Measurements from ENCODE around the gene CHN2.

Gene CHN2

DNA sequence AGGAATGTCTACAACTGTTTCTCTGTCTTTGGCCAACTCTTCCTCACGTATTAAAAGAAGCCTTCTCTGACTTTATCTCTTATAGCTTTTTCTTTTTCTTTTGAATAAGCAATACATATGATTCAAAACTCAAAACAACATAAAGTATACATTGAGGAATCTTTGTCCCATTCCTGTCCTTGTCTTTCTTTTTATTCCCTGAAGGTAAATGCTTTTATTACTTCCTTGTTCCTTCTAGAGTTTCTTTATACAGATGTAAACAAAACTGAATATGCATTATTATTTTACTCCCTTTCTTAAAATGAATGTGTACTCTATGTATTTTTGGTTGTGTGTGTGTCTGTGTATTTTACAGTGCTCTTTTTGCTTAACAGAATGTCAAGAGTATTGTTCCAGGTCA, 170.1 kb downstream of the CHN2 start:
- no peak for DNase-seq (ENCODE audit: low spot score)

DNA sequence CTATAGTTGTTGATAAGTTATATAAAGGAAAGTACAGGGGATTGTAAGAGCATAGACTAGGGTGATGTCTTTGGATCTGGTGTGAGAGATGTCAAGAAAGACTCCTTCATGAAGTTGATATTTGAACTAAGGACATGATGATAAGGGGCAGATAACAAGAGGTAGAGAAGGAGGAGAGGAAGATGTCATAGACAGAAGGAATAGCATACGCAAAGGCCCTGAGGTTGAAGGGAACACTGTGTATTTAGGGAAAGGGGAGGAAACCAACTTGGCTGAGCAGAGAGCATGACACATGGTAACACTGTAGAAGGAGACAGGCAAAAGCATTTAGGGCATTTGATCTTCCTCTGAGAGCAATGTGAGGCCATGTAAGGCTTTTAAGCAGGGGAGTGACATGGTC, 170.8 kb downstream of the CHN2 start:
- no peak for DNase-seq (ENCODE audit: low spot score)

DNA sequence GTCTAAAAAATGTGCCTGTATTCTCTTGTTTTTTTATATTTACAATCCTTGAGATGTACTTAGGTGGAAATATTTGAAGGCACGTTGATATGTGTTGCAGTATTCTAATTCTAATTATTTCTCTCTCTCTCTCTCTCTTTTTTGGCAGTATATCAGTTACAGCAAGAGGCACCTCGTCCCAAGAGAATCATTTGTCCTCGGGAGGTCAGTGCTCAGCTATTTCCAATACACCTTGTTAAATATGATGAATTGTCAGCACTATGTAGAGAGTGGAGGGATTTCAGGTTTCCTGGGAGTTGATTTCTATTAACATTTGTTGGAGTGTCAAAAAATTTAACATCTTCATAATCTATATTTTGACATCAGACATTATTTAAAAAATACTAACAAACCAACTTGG, 173.2 kb downstream of the CHN2 start:
- DNase-seq (ENCODE audit: low spot score) = no peak

DNA sequence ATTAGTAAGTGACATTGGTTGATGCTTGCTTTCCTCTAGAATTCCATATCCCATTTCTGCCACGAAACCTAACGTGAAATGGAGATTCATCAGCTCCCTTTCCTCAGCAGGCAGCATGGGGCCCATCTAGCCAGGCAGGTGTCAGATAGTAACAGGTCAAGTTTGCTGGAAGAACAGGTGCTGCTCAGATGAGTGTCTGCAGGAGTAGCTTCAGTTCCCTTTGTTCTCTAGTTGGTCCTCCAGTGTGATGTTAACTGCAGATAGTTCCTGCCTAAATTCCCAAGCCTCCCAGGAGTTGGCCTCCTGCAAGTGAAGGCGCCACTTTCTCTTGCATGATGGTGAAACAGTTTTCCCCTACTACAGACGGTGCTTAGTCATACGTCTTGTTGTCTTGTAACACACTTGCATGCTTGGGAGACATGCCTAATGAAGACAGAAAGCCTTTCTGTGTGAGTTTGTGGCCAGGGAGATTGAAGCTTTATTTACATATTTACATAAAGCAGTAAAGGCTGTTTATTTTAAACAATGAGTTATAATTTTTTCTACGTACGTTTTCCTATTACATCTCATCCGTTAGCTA, 175.4 kb downstream of the CHN2 start:
- DNase-seq (ENCODE audit: low spot score) = no peak

DNA sequence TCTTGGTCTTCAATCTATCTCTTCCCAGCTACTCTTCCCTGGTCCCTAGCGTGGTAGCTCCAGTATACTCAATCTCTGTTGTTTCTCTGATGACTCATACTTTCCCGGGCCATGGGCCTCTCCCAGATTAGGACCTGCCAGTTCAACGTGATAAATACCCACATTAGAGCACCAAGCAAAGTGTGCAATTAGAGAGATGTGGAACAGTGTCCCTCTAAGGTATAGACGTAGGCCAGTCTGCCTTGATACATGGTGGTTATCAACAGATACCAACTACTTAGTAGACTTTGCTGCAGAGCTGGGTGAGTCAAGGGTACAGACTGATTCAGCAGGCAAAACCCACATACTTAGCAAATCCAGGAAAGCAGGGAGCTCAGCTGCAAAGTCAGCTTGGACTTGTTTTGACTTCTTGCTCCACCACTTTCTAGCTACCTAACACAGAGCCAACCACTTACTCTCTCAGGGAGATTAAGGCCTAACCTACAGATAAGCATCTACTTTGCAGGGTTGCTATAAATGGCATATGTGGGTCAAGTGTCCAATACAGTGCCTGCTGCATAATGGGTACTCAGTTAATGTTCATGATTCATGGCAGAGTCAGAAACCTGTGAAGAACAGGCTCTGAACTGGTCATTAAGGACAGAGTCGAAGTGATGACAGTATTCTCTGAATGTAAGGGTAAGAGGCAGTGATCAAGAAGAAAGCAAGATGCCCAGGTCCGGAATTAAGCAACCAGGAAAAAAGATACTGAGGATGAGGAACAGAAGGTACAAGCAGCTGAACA, 176.1 kb downstream of the CHN2 start:
- DNase-seq (ENCODE audit: low spot score) = no peak

DNA sequence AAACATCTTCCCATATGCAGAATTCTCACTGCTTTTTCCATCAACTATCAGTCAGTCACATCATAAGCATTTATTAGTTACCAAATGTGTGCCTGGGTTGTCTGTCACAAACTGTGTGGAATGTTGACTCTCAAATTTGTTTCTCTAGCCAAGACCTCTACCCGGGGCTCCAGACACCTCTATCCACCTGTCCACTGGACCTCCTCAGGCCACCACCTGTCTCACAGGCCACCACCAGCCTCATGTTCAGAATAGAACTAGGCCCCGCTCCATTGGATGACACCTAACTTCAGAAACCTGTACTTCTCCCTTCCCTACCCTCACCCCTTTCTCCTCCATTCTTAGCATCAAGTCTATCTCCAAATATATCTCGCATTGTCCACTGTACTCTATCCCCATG, 176.9 kb downstream of the CHN2 start:
- no peak for DNase-seq (ENCODE audit: low spot score)

DNA sequence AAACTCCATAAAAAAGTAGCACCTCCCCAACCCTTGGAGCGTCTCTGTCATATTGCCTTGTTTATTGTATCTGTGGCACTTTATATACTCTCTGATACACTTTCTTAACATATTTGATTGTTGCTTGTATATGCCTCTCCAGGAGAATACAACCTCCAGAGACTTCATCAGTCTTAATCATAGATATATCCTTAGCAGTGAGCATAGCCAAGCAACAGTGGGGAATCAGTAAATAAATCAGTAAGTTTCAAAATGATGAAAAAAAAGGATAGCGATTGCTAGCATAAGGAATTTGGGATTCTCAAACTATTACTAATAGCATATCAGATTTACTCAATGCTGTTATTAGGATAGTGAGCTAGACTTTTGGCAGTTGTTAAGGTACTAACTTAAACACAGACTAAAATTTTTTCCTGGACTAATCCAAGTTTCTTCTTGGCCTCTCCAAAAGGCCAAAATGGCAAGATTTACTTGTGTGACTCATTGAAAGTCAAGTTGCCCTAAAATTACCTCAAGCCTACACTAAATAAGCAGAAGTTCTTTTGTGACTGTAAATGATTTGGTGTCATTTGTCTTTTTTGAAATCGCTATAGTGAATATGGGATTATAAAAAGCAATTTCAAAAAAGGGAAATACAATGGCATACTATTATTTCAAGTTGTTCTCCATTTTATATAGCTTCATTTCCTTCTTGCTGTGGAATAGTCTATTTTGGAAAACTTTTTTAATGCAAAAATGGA, 177.9 kb downstream of the CHN2 start:
- DNase-seq (ENCODE audit: low spot score) = no peak

DNA sequence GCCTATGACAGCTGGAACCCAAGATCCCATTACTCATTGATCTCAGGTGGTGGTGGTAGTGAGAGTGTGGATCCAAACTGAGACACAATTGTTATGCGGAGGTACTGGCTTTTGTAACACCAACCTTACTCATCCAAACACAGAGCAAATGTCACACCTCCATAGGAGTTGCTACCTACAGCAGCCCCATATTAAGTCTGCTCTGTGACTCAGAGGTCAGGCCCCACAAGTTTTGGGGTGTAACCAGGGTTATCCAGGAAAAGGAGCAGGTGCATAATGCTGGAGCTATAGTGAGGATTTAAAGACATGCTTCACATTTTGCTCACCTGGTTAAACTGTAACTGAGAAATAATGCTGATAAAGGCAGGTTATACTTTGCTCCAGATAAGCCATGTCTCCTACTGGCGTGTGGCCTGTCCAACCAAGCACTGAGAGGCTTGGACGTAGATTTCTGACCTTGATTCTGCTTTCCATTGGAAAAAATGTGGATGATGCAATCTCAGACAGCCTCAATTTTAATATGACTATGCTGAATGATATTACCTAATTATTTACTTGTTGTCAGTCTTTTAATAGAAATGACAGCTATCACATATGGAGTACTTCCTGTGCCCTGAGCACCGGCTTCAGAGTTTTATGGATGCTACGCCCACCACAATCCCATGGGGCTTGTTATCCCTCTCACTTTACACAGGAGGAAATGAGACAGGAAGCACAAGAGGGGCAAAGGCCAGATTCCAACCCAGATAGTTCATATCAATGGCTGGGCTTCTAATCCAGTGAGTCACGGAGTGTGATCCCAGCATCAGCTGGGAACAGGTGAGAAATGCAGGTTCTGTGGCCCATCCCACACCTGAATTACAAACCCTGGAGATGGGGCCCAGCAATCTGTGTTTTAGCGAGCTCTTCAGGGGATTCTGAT, 181.3 kb downstream of the CHN2 start:
- no peak for DNase-seq (ENCODE audit: low spot score)

DNA sequence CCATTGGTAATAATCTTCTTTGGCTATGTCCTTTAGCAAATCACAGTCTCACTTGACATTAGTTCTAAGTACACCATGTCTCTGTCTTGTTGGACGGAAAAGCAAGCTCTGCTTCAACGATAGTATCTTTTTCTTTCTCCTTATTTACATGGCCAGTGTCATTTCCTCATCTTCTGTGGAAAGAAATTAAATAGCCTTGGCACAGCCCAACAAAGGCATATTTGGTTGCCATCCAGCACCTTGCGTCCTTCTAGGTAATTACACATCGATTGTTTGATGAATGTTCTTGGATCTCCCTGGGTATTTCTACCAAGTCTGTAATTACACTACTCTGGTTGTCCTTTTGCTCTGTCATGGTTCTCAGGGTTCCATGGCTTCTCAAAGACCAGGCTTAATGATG, 183.1 kb downstream of the CHN2 start:
- no peak for DNase-seq (ENCODE audit: low spot score)

DNA sequence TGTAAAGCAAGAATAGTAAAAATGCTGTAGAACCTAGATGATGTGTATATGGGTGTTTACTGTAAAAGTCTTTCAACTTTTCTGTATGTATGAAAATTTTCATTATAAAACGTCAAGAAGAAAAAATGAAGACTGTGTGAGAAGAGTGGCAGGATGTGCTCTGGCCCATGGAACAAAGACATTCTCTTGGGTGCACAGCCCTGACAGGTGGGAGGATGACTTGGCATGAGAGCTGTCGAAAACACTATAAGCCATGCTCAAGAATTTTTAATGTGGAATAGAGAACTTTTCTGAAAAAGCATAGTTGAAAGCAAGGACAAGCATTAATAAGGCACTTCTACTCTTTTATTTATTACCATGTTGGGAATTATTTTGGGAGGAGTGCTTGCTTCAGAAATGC, 185.0 kb downstream of the CHN2 start:
- no peak for DNase-seq (ENCODE audit: low spot score)

DNA sequence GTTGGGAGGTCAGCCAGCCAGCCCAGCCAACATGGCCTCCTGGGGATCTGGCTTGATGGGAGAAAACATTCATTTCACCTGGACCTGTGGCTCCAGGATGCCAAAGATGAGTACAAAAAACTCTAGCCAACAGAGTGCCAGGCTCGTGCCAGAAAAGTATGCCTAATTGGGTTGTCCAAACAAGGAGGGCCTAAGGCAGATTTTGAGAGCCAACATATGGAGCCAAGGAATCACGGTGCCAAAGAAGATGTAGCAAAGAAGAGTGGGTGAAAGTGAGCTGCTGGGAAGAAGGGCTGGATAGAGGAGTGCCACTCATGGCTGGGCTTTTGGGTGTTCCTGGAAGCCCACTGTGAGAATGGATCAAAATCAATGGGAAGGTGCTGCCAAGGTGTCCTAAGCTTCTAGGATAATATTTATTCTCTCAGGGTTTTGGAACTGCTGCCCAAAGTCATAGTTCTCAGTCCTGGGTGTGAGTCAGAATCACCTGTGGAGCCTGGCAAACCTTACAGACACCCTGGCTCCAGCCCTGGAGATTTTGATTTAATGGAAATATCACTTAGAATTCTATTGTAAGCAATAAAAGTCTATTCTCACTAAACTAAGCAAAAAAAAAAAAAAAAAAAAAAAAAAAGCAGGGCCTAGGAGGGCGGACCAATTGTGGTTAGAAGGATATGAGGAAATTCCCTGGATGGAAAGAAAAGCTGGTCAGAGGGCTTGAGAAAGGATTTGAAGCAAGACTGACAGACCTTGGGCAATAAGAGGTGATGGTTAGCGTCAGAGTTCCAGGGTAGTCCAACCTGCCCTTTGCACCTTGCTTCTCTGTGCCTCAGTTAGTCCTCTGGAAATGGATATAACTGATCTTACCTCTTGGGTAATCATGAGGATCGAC, 186.9 kb downstream of the CHN2 start:
- no peak for DNase-seq (ENCODE audit: low spot score)

DNA sequence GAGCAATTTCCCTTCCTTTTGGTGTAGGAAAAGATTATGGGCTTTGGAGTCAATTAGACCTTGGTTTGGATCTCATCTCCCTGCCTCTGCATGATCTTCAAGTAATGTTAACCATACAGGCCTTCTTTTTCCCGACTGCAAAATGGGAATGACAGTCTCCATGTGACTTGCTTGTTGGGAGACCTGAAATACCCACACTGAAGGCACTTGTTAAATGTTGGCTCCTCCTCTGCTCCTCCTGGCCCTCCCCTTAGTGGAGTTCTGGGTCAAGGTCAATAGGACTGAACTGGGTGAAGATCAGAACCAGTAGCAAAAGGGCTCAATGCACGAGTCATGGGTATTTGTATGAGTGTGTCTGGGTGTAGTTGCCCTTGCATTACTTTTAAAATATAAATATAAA, 189.7 kb downstream of the CHN2 start:
- DNase-seq (ENCODE audit: low spot score) = no peak

DNA sequence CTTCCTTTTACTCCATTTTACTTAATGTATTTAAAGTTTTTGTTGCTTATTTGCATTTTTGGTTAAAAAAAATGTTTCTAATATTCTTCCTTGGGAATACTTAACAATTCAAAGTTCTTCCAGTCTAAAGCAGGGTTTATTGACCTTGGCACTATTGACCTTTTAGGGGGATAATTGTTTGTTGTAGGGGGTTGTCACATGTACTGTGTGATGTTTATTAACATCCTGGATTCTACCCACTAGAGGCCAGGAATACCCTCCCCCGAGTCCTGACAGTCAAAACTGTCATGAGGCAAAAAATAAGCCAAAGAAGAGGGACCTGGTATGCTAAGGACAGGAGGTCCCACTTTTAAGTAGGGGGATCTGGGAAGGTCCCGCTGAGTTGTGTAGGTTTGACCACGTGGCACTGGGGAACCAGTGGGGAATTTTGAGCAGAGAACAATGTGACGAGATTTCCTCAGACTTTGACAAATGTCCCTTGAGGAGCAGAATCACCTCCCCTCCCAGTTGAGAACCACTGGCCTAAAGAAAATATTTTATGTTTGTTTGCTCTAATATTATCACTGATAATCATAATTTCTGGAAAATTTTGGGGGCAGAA, 190.7 kb downstream of the CHN2 start:
- no peak for DNase-seq (ENCODE audit: low spot score)

DNA sequence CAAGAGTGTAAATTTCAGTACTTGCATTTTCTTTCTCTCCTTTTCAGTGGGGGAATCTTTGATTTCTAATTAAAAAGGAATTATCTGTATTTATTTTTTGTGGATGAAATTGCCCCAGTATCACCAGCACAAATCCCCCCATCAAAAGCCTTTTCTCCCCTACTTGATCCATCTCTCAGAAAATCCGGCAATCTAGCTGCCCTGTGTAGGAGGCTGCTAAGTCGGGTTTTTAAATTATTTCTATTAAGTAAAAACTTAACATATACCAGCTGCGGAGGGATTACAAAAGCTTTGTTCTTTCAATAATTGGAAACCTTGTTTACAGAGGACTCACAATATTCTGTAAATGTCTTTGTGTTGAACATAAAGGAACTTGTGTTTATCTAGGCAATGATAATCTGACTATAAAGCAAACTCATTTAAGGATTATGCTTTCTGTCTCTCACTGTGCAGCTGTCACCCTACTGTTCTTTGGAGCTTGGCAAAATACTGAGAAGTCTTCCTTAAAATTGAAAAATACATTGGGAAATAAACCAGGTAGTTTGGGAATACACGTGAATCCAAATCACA, 191.7 kb downstream of the CHN2 start:
- DNase-seq (ENCODE audit: low spot score) = no peak

DNA sequence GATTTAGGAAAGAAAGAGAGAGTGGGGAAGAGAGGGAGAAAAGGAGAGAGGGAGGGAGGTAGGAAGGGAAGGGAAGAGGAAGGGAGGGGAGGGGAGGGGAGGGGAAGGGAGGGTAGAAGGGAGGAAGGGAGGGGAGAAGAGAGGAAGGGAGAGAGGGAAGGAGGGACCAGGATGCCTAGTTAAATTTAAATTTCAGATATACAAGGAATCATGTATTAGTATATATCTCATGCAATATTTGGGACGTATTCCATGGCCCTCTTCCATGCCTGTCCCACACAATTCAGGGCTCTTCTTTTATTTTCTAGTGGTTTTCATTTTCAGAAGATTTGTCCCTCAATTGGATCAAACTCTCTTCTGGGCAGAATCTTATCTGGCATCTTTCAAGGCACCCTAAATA, 196.7 kb downstream of the CHN2 start:
- no peak for DNase-seq (ENCODE audit: low spot score)

DNA sequence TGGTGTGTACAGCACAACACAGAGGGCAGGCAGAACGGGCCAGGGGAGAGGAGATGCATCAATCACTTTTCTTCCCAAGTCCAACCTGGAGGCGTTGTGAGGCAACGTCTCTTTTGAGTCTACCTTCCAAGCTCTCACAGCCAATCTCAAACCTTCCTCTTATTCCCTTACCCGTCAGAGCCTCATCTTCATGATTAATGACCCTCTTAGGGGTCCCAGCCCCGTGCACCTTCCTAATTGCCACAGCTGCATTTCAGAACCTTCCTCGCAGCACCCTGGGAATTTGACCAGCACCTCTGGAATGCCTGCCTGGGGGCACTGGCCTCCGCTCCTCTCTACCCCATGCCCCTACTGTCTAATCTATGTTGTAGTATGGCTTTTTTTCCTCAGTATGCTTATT, 199.7 kb downstream of the CHN2 start:
- no peak for DNase-seq (ENCODE audit: low spot score)

DNA sequence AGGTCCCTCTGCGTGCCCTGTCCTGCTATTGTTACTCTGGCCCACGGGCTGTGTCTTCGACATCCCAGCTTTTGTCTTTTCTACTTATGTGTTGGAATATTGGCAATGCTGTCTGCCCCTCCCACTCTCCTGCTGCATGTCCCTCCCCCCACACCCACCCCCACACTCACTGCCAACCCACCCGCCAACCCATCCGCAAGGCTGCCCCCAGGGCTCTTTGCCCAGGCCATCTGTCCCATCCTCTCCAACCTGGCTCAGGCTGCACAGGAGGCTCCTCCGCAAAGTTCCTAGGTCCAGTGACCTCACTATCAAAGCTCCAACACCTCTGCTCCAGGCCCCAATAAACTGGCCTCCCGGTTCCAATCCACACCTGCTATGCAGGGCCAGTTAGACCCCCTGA, 202.0 kb downstream of the CHN2 start:
- DNase-seq (ENCODE audit: low spot score) = no peak

DNA sequence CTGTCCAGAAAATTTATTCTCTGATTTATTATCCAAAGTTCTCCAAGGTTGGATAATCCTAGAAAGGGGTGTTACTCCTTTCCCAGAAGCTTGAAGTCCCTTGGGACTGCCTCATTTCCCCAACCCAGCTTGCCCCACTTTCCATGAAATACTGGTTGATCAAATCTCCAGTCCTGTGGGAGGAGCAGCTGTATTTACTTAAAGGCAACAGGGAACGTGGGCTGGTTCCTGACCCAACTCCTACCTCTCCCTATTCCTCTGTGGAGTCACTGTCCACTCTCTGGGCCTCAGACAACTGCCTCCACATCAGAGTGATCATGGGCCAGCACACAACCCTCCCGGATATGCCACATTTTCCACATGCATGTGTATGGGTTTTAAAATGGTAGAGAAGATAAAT, 202.8 kb downstream of the CHN2 start:
- DNase-seq (ENCODE audit: low spot score) = no peak

DNA sequence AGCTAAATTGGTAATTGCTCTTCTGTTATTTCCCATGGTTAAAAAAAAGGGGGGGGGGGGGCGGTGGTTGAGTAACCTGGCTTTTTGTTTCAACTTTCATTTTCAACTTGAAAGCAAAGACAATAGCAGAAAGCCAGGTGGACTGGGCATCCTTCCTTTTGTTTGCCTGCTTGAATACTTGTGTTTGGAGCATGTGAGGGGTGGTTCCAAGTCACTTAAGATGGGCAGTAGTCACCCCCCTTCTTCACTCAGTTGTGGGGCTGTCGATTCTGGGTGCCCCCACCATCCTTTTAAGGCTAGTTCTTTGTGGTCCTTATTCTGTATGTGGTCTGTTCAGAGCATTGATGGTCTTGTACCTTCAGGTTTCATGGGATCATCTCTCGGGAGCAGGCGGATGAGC, 203.4 kb downstream of the CHN2 start:
- no peak for DNase-seq (ENCODE audit: low spot score)

DNA sequence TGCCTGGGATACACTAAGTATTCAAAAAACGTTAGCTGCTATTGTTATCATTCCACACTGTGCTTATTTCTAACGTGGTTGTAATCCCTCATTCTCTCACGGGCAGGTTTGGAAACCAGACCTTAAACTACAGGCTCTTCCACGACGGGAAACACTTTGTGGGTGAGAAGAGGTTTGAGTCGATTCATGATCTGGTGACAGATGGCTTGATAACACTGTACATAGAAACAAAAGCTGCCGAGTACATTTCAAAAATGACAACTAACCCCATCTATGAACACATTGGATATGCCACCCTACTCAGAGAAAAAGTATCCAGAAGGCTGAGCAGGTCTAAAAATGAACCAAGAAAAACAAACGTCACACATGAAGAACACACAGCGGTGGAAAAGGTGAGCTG, 205.9 kb downstream of the CHN2 start:
- DNase-seq (ENCODE audit: low spot score) = no peak

DNA sequence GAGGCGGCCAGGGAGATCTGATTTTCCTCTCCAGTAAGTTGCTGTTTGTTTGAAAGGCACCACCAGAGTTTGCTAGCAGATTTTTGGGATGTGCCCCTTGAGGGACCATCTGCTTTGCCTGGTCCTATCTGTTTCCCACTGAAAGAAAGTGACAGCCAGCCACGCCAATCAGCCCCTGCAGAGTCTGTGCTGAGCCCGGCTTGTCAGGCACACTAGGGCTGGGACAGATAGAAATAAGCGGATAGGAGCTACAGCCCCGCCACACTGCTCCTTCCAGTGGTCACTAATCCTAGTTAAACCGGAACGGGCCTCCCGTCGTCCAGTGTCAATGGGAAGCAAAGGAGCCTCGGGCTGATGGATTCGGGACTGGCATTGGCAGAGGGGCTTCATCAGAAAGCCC, 207.2 kb downstream of the CHN2 start:
- DNase-seq (ENCODE audit: low spot score) = no peak
